PC-3 (cell line): ENCODE measurements around the gene ATOH8.

Experiments used
- CTCF ChIP-seq: fragments of 300-600 bp; sonication (generic); conservative IDR thresholded peaks from 2 replicates; pipeline ENCODE4 v1.5.1; 2017; ENCODE audit warnings: antibody characterized with exemption, low read depth, mild to moderate bottlenecking, low read length
- EZH2 ChIP-seq: fragments of 300-600 bp; sonication (generic); IDR thresholded peaks from one replicate; pipeline ENCODE4 v1.6.1; 2017; ENCODE audit warnings: antibody characterized with exemption, mild to moderate bottlenecking, low read length; ENCODE audit not compliant: unreplicated experiment

DNA sequence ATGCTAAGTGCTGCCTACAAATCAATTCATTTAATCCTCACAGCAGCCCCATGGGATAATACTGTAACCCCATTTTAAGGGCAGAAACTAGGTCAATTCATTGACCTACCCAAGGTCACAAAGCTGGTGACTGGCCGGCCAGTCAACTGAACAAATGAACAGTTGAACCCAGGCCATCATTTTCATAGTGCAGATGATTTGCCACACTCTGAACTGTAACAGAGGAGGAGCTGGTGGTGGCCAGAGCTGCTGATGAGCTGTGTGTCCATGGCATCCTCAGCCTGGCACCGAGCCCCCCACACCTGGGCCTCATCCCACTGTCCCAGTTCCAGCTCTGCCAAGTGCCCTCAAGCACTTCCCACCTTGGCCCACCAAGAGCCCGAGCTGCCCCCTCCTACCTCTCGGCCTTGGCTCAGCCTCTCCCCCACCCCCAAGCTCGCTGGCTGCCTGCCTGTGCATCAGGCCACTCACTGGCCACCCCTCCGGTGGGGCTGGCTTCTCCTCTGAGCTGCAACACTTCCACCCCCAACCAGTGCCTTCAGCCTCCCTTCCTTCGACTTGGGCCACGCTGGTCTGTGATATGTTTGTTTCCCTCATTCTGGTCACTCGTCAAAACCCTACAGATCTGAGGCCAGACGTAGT, 58.4 kb downstream of the ATOH8 start:
- TF ChIP-seq CTCF = no peak
- no peak for TF ChIP-seq EZH2
